K562 (cell line): ENCODE measurements around the gene ADORA3. TPM values are rescaled to one million over a fixed set of nuclear protein-coding genes. Genes with fewer than 3 reads are reported as not detected.

Experiments used
- ATF1 ChIP-seq, 2 experiments: fragments of 450-650 bp in 1 of 2; IDR thresholded peaks; 2 replicates each; pipeline ENCODE4 v1.6.1; 2016; ENCODE audit warnings: missing compliant biosample characterization in 1 of 2, missing genetic modification characterization in 1 of 2
- BACH1 ChIP-seq: fragments of 200-800 bp; sonication (Bioruptor generic); IDR thresholded peaks from 2 replicates; pipeline ENCODE4 v1.6.1; 2016; ENCODE audit warnings: missing genetic modification characterization, missing compliant biosample characterization
- CTCFL ChIP-seq: IDR thresholded peaks from 2 replicates; pipeline ENCODE4 v1.6.1; 2011; ENCODE audit warnings: borderline replicate concordance, low read depth, mild to moderate bottlenecking, moderate library complexity, low read length; ENCODE audit not compliant: insufficient read depth, poor library complexity, severe bottlenecking
- EP300 ChIP-seq: IDR thresholded peaks from 2 replicates; pipeline ENCODE4 v1.6.1; 2012; ENCODE audit warnings: low read length, improper control_type of control experiment
- EP400 ChIP-seq: fragments of 450-650 bp; IDR thresholded peaks from 2 replicates; pipeline ENCODE4 v1.6.1; 2017; ENCODE audit warnings: antibody characterized with exemption, mild to moderate bottlenecking, moderate library complexity
- ETS2 ChIP-seq: IDR thresholded peaks from 2 replicates; pipeline ENCODE4 v1.6.1; 2016; ENCODE audit warnings: borderline replicate concordance, missing genetic modification characterization, mild to moderate bottlenecking, moderate library complexity, missing compliant biosample characterization; ENCODE audit not compliant: poor library complexity, severe bottlenecking
- HDAC1 ChIP-seq, 2 experiments: fragments of 450-650 bp; IDR thresholded peaks; 2 replicates each; pipeline ENCODE4 v1.6.1; 2016 to 2017; ENCODE audit warnings: inconsistent platforms in 1 of 2, mild to moderate bottlenecking in 1 of 2, moderate library complexity in 1 of 2
- MLLT1 ChIP-seq, 2 experiments: fragments of 450-650 bp; IDR thresholded peaks; 2 replicates each; pipeline ENCODE4 v1.6.1; 2016
- ZBTB2 ChIP-seq: fragments of 450-650 bp; IDR thresholded peaks from 2 replicates; pipeline ENCODE4 v1.6.1; 2016; ENCODE audit warnings: antibody characterized with exemption
- ZNF197 ChIP-seq: fragments of 200-800 bp; sonication (Bioruptor generic); IDR thresholded peaks from 2 replicates; pipeline ENCODE4 v1.6.1; 2016; ENCODE audit warnings: low read depth, missing genetic modification characterization, missing compliant biosample characterization
- ZNF589 ChIP-seq: fragments of 200-800 bp; sonication (Bioruptor generic); IDR thresholded peaks from 2 replicates; pipeline ENCODE4 v1.6.1; 2016; ENCODE audit warnings: low read depth, missing genetic modification characterization, missing compliant biosample characterization
- polyA plus RNA-seq, 8 experiments: library from polyadenylated mRNA; depleted of rRNA in 4 of 8; stranded (reverse) in 5 of 8; unstranded in 3 of 8; fragments of >200 nt; fragmentation: Nextera tagmentation in 2 of 8; fragmentation: Illumina TruSeq in 1 of 8; extraction: Ambion mirVana in 2 of 8; extraction: Trizol in 1 of 8; gene quantifications; 2 replicates each; pipeline versions ENCODE4 v1.2.1 to v1.2.3, GENCODE V29; 2011 to 2014; ENCODE audit warnings: inconsistent platforms in 1 of 8, missing spikeins in 1 of 8
- total RNA-seq, 7 experiments: library from RNA; depleted of rRNA in 6 of 7; stranded (reverse); fragments of >200 nt in 6 of 7; fragmentation: Illumina TruSeq in 2 of 7; extraction: Trizol in 2 of 7; gene quantifications; 2 replicates each; pipeline versions ENCODE4 v1.2.1 to v1.2.3, GENCODE V29; 2011 to 2021; ENCODE audit warnings: low replicate concordance in 1 of 7
- TF ChIP-seq, protein P1 (sequence below), 2 experiments: IDR thresholded peaks in 1 of 2; conservative IDR thresholded peaks in 1 of 2; 2 replicates each; pipeline ENCODE4 v1.6.1; 2016; ENCODE audit warnings: low read depth in 2 of 2, mild to moderate bottlenecking in 1 of 2, missing compliant biosample characterization in 1 of 2, missing genetic modification characterization in 1 of 2, moderate library complexity in 1 of 2
- TF ChIP-seq, protein P2 (sequence below): fragments of 450-650 bp; IDR thresholded peaks from 2 replicates; pipeline ENCODE4 v1.6.1; 2016; ENCODE audit warnings: missing biosample characterization, missing genetic modification characterization
- TF ChIP-seq, protein P3 (sequence below): fragments of 250-450 bp; sonication (Bioruptor Pico); IDR thresholded peaks from 2 replicates; pipeline ENCODE4 v1.5.0; 2020; ENCODE audit warnings: mild to moderate bottlenecking

The ADORA3 gene
- total and polyA plus RNA-seq, 9 of the 15 experiments (the other 6 are each of a cell fraction or from before 2014, with no cell fraction given), result 0.09 to 0.35 (median 0.16) TPM; not detected in 3

- TF ChIP-seq CTCFL, result peak; percentile 42
- TF ChIP-seq HDAC1 (IDR thresholded peaks at IDR 0.05), result peak in 1 of 2 experiments; percentile 53; a peak in 2 of 4 replicates
- TF ChIP-seq, protein P1, sequence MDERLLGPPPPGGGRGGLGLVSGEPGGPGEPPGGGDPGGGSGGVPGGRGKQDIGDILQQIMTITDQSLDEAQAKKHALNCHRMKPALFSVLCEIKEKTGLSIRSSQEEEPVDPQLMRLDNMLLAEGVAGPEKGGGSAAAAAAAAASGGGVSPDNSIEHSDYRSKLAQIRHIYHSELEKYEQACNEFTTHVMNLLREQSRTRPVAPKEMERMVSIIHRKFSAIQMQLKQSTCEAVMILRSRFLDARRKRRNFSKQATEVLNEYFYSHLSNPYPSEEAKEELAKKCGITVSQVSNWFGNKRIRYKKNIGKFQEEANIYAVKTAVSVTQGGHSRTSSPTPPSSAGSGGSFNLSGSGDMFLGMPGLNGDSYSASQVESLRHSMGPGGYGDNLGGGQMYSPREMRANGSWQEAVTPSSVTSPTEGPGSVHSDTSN (CRISPR knock-in tag; IDR thresholded peaks at IDR 0.05; ENCODE audit: low read depth), result no peak
- TF ChIP-seq, protein P1 (tag; conservative IDR thresholded peaks at IDR 0.05; ENCODE audit: low read depth), result peak; percentile 77
- TF ChIP-seq EP400, result 0 out of 2 replicates have a peak, but pooled peaks have one; percentile 30
- TF ChIP-seq, protein P2, sequence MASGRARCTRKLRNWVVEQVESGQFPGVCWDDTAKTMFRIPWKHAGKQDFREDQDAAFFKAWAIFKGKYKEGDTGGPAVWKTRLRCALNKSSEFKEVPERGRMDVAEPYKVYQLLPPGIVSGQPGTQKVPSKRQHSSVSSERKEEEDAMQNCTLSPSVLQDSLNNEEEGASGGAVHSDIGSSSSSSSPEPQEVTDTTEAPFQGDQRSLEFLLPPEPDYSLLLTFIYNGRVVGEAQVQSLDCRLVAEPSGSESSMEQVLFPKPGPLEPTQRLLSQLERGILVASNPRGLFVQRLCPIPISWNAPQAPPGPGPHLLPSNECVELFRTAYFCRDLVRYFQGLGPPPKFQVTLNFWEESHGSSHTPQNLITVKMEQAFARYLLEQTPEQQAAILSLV, result no peak
- TF ChIP-seq, protein P3, sequence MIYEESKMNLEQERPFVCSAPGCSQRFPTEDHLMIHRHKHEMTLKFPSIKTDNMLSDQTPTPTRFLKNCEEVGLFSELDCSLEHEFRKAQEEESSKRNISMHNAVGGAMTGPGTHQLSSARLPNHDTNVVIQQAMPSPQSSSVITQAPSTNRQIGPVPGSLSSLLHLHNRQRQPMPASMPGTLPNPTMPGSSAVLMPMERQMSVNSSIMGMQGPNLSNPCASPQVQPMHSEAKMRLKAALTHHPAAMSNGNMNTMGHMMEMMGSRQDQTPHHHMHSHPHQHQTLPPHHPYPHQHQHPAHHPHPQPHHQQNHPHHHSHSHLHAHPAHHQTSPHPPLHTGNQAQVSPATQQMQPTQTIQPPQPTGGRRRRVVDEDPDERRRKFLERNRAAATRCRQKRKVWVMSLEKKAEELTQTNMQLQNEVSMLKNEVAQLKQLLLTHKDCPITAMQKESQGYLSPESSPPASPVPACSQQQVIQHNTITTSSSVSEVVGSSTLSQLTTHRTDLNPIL, result 0 out of 2 replicates have a peak, but pooled peaks have one; percentile 21
- TF ChIP-seq ZNF589, result peak; percentile 84
- no peak for TF ChIP-seq ZBTB2
- no peak for TF ChIP-seq ATF1 (CRISPR knock-in tag; IDR thresholded peaks at IDR 0.05)
- TF ChIP-seq ATF1 (tag; IDR thresholded peaks at IDR 0.05), result peak; percentile 24; the same call in 1 of the 2 replicates
- TF ChIP-seq MLLT1 (IDR thresholded peaks at IDR 0.05), result no peak
- 0 out of 2 replicates have a peak, but pooled peaks have one; percentile 10 for TF ChIP-seq EP300
- no peak for TF ChIP-seq ETS2 (tag)
- peak; percentile 61; the same call in 1 of the 2 replicates for TF ChIP-seq BACH1 (tag)
- TF ChIP-seq ZNF197 (CRISPR knock-in tag), result no peak
Measured at GRCh38 chr1:111467865-111468716, 35.3 kb downstream of the ADORA3 start (continued).
